ENCODE measurements around the gene MICALL1.

The MICALL1 gene

GRCh38 chr22:37991731-37992442, 85.8 kb downstream of the MICALL1 start:
- Histone ChIP-seq H2AK5ac (ENCODE audit: low read length) (no peak overlapping the region), H3K4me2 (ENCODE audit: low read length) (no peak overlapping the region), H3K4ac (ENCODE audit: low read depth, low read length) (no peak overlapping the region), H3K9ac (ENCODE audit: low read length) (no peak overlapping the region), H2BK15ac (replicated peaks; ENCODE audit: low read depth) (no peak overlapping the region), H3K4me1 (ENCODE audit: control insufficient read depth, low read depth, low read length) (no peaks in the 10 kb centered on the region), H4K5ac (ENCODE audit: low read length) (no peak overlapping the region), H3K4me3 (ENCODE audit: low read length) (no peak overlapping the region), H3K27ac (ENCODE audit: low read depth, low read length) (no peak overlapping the region), H3K79me2 (ENCODE audit: control insufficient read depth, insufficient read depth, low read length) (no peaks in the 10 kb centered on the region), H2BK5ac (ENCODE audit: low read length) (no peak overlapping the region), H3K79me1 (ENCODE audit: low read length) (no peaks in the 10 kb centered on the region), H3K56ac (ENCODE audit: low read length) (no peak overlapping the region), H3K36me3 (ENCODE audit: control insufficient read depth, insufficient read depth, low read length) (no peaks in the 10 kb centered on the region), H3K18ac (ENCODE audit: low read length) (no peak overlapping the region), H3K23ac (ENCODE audit: low read length) (no peak overlapping the region), H3K27me3 (ENCODE audit: insufficient read depth, low read length, poor library complexity) (no peaks in the 10 kb centered on the region), H4K8ac (ENCODE audit: low read depth, low read length) (no peak overlapping the region), H2BK120ac (ENCODE audit: low read depth, low read length) (no peak overlapping the region)
- no CpG with 5 or more reads among the region's 6 CpGs for WGBS (ENCODE audit: extremely low coverage, insufficient coverage, low lambda C conversion rate)
- DNase-seq = no peak

Measured in mesendoderm (in vitro differentiated cells).